GM13977 (cell line): Measurements from ENCODE around the gene ZNF76.

Experiments used
- DNase-seq: peaks from one replicate; pipeline ENCODE4 v3.0.0; 2012; ENCODE audit warnings: low spot score
- CTCF ChIP-seq: IDR thresholded peaks from 2 replicates; pipeline ENCODE4 v1.5.1; 2012; ENCODE audit warnings: mild to moderate bottlenecking, control low read depth; ENCODE audit not compliant: insufficient read depth; ENCODE audit errors: extremely low read depth, missing control alignments
- in situ Hi-C: fragments of 300-500 bp; cut with MboI; formaldehyde crosslinking; loops from one replicate; pipeline ENCODE4 v1.12.0; 2022; ENCODE audit warnings: low sequenced_read_pairs, low pct_unique_long_range_greater_than_20kb, mixed read lengths, inconsistent platforms; ENCODE audit not compliant: unreplicated experiment

The ZNF76 gene

DNA sequence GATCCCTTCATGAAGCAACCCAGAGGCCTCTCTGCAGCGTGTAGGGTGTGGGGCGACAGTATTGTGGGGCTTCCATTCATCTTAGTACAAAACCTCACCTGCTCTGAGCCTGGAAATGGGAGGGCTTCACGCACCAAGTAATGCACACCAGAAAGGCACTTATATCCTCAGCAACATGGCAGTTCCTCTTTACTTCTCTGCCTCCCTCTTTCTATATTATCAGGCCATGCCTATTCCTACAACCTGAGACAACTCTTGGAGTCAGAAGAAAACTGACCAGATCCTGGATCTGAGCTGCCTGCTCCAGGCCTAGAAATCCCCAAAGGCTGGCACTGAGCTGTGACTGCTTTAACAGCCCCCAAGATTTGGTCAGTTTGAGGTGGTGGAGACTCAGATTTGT is 7.6 kb upstream of the ZNF76 start:
- in situ Hi-C loops = no loop called here
- DNase-seq = no peak

GRCh38 chr6:35253249-35253648 is 6.3 kb upstream of the ZNF76 start:
- in situ Hi-C loops = no loop called here
- no peak for TF ChIP-seq CTCF
- DNase-seq = no peak

More for the DNA sequence above, 7.6 kb upstream of the ZNF76 start:
- no peak for TF ChIP-seq CTCF

- no peak for TF ChIP-seq CTCF
- in situ Hi-C loops = no loop called here
- no peak for DNase-seq
These were observed 1.2 kb upstream of the ZNF76 start for GRCh38 chr6:35258336-35258735.

- TF ChIP-seq CTCF = no peak
- in situ Hi-C loops = no loop called here
- no peak for DNase-seq
These were observed 709 bp upstream of the ZNF76 start for GRCh38 chr6:35258858-35259193.

GRCh38 chr6:35259948-35260590 is 534 bp downstream of the ZNF76 start:
- DNase-seq = peak; percentile 86
- TF ChIP-seq CTCF = no peak
- in situ Hi-C loops = no loop called here

GRCh38 chr6:35260591-35261570 is 1.3 kb downstream of the ZNF76 start:
- TF ChIP-seq CTCF = no peak
- in situ Hi-C loops = no loop called here
- DNase-seq = no peak
